Uterus (tissue), 4 donors: ENCODE measurements around the gene KIRREL3. TPM values are rescaled to one million over a fixed set of nuclear protein-coding genes. Genes with fewer than 3 reads are reported as not detected.
"Not testable (repeated sequence)": the region's sequence is repeated elsewhere in the genome, so short reads cannot be mapped to it uniquely, and the experiment has no call there.

ENCODE experiments used
- DNase-seq, 2 donors: peaks; one replicate each; pipeline ENCODE4 v3.0.0-alpha.2; 2019 to 2020
- H3K27ac ChIP-seq, 2 donors: fragments of 200-600 bp; sonication (generic); 1 replicate in 1 of 2; 2 replicates in 1 of 2; pipeline ENCODE4 v1.5.1; 2016 to 2018
- H3K27me3 ChIP-seq, 2 donors: fragments of 200-600 bp; sonication (generic); one replicate each; pipeline ENCODE4 v1.5.1; 2018 to 2019; ENCODE audit warnings: control low read depth in 1 of 2
- H3K36me3 ChIP-seq, 2 donors: fragments of 200-600 bp; sonication (generic); one replicate each; pipeline ENCODE4 v1.5.1; 2019; ENCODE audit warnings: control low read depth in 1 of 2
- H3K4me1 ChIP-seq, 2 donors: fragments of 200-600 bp; sonication (generic); one replicate each; pipeline ENCODE4 v1.5.1; 2018 to 2019; ENCODE audit warnings: control low read depth in 1 of 2
- H3K4me3 ChIP-seq, 2 donors: fragments of 200-600 bp; sonication (generic); 1 replicate in 1 of 2; 2 replicates in 1 of 2; pipeline ENCODE4 v1.5.1; 2018 to 2019; ENCODE audit warnings: mild to moderate bottlenecking in 1 of 2
- H3K9me3 ChIP-seq, 2 donors: fragments of 200-600 bp; sonication (generic); one replicate each; pipeline ENCODE4 v1.5.1; 2019; ENCODE audit warnings: control low read depth in 1 of 2
- CTCF ChIP-seq, 4 experiments: fragments of 200-600 bp in 2 of 4; fragments of 450-650 bp in 2 of 4; sonication (generic) in 2 of 4; IDR thresholded peaks; one replicate each; pipeline ENCODE4 v1.5.1; 2016 to 2019; ENCODE audit warnings: antibody characterized with exemption in 4 of 4, mild to moderate bottlenecking in 2 of 4, moderate library complexity in 1 of 4
- POLR2A ChIP-seq, 2 donors: fragments of 450-650 bp; IDR thresholded peaks; one replicate each; pipeline ENCODE4 v1.6.1; 2016; ENCODE audit warnings: antibody characterized with exemption in 2 of 2, mild to moderate bottlenecking in 1 of 2, moderate library complexity in 1 of 2
- intact Hi-C: fragments of 100-400 bp; cut with DNase I; formaldehyde crosslinking; loops from one replicate; pipeline ENCODE4 v1.15.1; 2023; ENCODE audit warnings: low total_unique reads
- total RNA-seq, 4 donors: library from RNA; depleted of rRNA in 3 of 4; stranded (reverse); fragments of >200 nt in 3 of 4; gene quantifications; one replicate each; pipeline versions ENCODE4 v1.1.0 to v1.2.4, GENCODE V29; 2014 to 2023
- donor health status: DM: yes; HTN: yes; CAD: no.

KIRREL3 gene
- total RNA-seq, 4 donors from 2014 or later, result 10.0 TPM; not detected in 3

DNA sequence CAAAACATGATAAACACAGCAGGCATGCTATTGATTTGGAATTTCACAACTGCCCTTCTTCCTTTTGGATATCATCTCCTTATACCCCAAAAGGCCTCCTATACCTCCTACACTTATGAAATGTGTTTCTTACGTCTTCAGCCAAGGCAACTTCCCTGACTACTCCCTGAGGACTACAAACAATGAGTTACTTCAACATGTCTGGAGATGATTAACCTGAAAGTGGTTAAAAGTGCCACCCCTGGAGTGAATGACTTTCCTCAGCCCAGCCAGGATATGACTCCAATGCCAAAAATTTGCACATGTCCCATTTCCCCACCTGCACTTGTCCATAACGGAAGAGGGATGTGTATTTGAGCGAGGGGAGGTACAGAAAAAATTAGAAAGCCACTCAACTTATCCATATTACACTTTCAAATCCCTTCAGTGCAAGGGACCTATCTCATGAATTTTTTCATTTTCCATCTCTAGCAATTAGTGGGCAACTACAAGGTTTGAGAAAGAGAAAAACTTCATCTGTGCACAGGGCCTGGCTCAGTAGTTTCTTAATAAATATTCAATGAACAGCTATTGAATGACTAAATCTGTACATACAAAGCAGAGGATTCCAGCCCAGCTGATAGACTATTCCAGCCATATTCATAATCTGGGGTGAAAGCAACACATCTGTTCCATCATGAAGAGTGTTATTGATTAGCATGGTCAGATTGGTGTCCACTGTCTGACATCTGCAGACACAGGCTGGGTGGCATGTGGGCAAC is 36.8 kb downstream of the KIRREL3 start:
- Histone ChIP-seq H3K9me3 (no peaks in the 10 kb centered on the region), H3K4me1 (no peaks in the 10 kb centered on the region), H3K4me3 (no peak overlapping the region), H3K36me3 (no peaks in the 10 kb centered on the region), H3K27ac (no peak overlapping the region), H3K27me3 (no peaks in the 10 kb centered on the region)
- TF ChIP-seq POLR2A (IDR thresholded peaks at IDR 0.05) (no peak), CTCF (IDR thresholded peaks at IDR 0.05) (no peak)
- DNase-seq, result no peak
- intact Hi-C loops, result no loop called here

- no peaks in the 10 kb centered on the region for H3K27me3 ChIP-seq
- no peak overlapping the region for H3K4me3 ChIP-seq
- H3K4me1 ChIP-seq, result no peaks in the 10 kb centered on the region
- TF ChIP-seq CTCF (IDR thresholded peaks at IDR 0.05) (no peak), POLR2A (IDR thresholded peaks at IDR 0.05) (no peak)
- DNase-seq, result no peak
- intact Hi-C loops, result no loop called here
- H3K27ac ChIP-seq, result no peak overlapping the region
- H3K9me3 ChIP-seq, result no peaks in the 10 kb centered on the region
- no peaks in the 10 kb centered on the region for H3K36me3 ChIP-seq
These were observed 37.5 kb downstream of the KIRREL3 start for GRCh38 chr11:126963115-126963514.

- H3K4me1 ChIP-seq, result no peaks in the 10 kb centered on the region
- H3K4me3 ChIP-seq, result no peak overlapping the region
- H3K36me3 ChIP-seq, result no peaks in the 10 kb centered on the region
- TF ChIP-seq POLR2A (IDR thresholded peaks at IDR 0.05) (no peak), CTCF (IDR thresholded peaks at IDR 0.05) (no peak)
- intact Hi-C loops, result no loop called here
- no peaks in the 10 kb centered on the region for H3K27me3 ChIP-seq
- no peaks in the 10 kb centered on the region for H3K9me3 ChIP-seq
- no peak for DNase-seq
- no peak overlapping the region for H3K27ac ChIP-seq
These were observed 40.9 kb downstream of the KIRREL3 start for GRCh38 chr11:126959700-126960099.

GRCh38 chr11:126956635-126957034 is 43.9 kb downstream of the KIRREL3 start:
- no peak overlapping the region for H3K4me3 ChIP-seq
- H3K4me1 ChIP-seq, result no peaks in the 10 kb centered on the region
- no peaks in the 10 kb centered on the region for H3K27me3 ChIP-seq
- H3K9me3 ChIP-seq, result no peaks in the 10 kb centered on the region
- DNase-seq, result no peak
- TF ChIP-seq POLR2A (IDR thresholded peaks at IDR 0.05), result no peak
- TF ChIP-seq CTCF (IDR thresholded peaks at IDR 0.05), result no peak
- H3K36me3 ChIP-seq, result no peaks in the 10 kb centered on the region
- H3K27ac ChIP-seq, result no peak overlapping the region
- intact Hi-C loops, result no loop called here

DNA sequence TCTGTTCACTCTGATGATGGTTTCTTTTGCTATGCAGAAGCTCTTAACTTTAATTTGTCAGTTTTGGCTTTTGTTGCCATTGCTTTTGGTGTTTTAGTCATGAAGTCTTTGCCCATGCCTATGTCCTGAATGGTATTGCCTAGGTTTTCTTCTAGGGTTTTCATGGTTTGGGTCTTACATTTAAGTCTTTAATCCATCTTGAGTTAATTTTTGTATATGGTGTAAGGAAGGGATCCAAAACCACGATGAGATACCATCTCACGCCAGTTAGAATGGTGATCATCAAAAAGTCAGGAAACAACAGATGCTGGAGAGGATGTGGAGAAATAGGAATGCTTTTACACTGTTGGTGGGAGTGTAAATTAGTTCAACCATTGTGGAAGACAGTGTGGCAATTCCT is 48.0 kb downstream of the KIRREL3 start:
- H3K4me3 ChIP-seq, DNase-seq, intact Hi-C loops, H3K9me3 ChIP-seq, H3K27ac ChIP-seq, H3K27me3 ChIP-seq, H3K4me1 ChIP-seq, H3K36me3 ChIP-seq: not testable (repeated sequence)
